ENCODE measurements around the gene PFDN2. TPM values are rescaled to one million over a fixed set of nuclear protein-coding genes. Genes with fewer than 3 reads are reported as not detected.

Gene PFDN2
- polyA plus RNA-seq, 1 donor: 68.4 TPM

GRCh38 chr1:161052899-161053298, 64.9 kb downstream of the PFDN2 start:
- no peak for DNase-seq (ENCODE audit: low read depth)

DNA sequence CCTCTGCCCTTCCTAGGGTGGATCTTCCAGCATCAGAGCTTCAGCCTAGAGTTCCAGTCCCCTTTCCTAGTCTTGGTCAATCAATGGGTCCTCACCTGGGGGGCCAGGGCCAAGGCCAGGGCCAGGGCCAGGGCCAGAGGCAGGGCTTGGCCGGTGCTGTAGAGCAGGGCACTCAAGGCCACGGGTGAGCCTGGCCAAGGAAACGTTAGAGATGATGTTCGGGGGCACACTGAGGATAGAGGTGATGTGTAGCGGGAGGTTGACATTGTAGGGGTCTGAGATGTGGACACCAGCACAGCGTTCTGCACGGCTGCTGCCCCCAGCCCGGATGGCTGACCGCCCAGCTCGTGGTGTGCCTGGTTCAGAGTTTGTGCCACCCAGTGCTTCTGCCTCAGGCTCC, 66.6 kb downstream of the PFDN2 start:
- DNase-seq (ENCODE audit: low read depth): no peak

Other genes starting within 250 kb of the PFDN2 start
- not detected for gene ITLN1, start 232.9 kb downstream of the PFDN2 start, polyA plus RNA-seq (ENCODE audit: insufficient read length)
- gene ITLN2, start 163.2 kb downstream of the PFDN2 start, polyA plus RNA-seq (ENCODE audit: insufficient read length): not detected
- gene F11R, start 96.9 kb downstream of the PFDN2 start, polyA plus RNA-seq (ENCODE audit: insufficient read length): 11.4 TPM
- gene TSTD1, start 79.1 kb downstream of the PFDN2 start, polyA plus RNA-seq (ENCODE audit: insufficient read length): 23.6 TPM
- gene USF1, start 72.1 kb downstream of the PFDN2 start, polyA plus RNA-seq (ENCODE audit: insufficient read length): 33.5 TPM
- gene ARHGAP30, start 48.1 kb downstream of the PFDN2 start, polyA plus RNA-seq (ENCODE audit: insufficient read length): 2.4 TPM
- gene NECTIN4, start 28.5 kb downstream of the PFDN2 start, polyA plus RNA-seq (ENCODE audit: insufficient read length): 0.09 TPM
- gene KLHDC9, start 19.7 kb downstream of the PFDN2 start, polyA plus RNA-seq (ENCODE audit: insufficient read length): 0.57 TPM
- gene NIT1, start 68 bp upstream of the PFDN2 start, polyA plus RNA-seq (ENCODE audit: insufficient read length): 32.7 TPM
- gene DEDD, start 14.6 kb upstream of the PFDN2 start, polyA plus RNA-seq (ENCODE audit: insufficient read length): 47.1 TPM
- gene UFC1, start 35.9 kb upstream of the PFDN2 start, polyA plus RNA-seq (ENCODE audit: insufficient read length): 98.9 TPM
- 26.6 TPM for gene USP21, start 41.5 kb upstream of the PFDN2 start, polyA plus RNA-seq (ENCODE audit: insufficient read length)
- gene PPOX, start 48.4 kb upstream of the PFDN2 start, polyA plus RNA-seq (ENCODE audit: insufficient read length): 18.2 TPM
- 22.2 TPM for gene B4GALT3, start 59.5 kb upstream of the PFDN2 start, polyA plus RNA-seq (ENCODE audit: insufficient read length)
- gene ADAMTS4, start 81.0 kb upstream of the PFDN2 start, polyA plus RNA-seq (ENCODE audit: insufficient read length): 11.8 TPM
- gene NDUFS2, start 84.3 kb upstream of the PFDN2 start, polyA plus RNA-seq (ENCODE audit: insufficient read length): 142 TPM
- 13.2 TPM for gene FCER1G, start 97.3 kb upstream of the PFDN2 start, polyA plus RNA-seq (ENCODE audit: insufficient read length)
- gene APOA2, start 105.6 kb upstream of the PFDN2 start, polyA plus RNA-seq (ENCODE audit: insufficient read length): not detected
- 9.8 TPM for gene TOMM40L, start 108.0 kb upstream of the PFDN2 start, polyA plus RNA-seq (ENCODE audit: insufficient read length)
- 0.83 TPM for gene NR1I3, start 120.2 kb upstream of the PFDN2 start, polyA plus RNA-seq (ENCODE audit: insufficient read length)
- gene PCP4L1, start 140.7 kb upstream of the PFDN2 start, polyA plus RNA-seq (ENCODE audit: insufficient read length): 0.38 TPM
- 12.5 TPM for gene MPZ, start 191.9 kb upstream of the PFDN2 start, polyA plus RNA-seq (ENCODE audit: insufficient read length)
- 117 TPM for gene SDHC, start 196.3 kb upstream of the PFDN2 start, polyA plus RNA-seq (ENCODE audit: insufficient read length)
- gene CFAP126, start 249.8 kb upstream of the PFDN2 start, polyA plus RNA-seq (ENCODE audit: insufficient read length): 1.8 TPM